ENCODE results near the gene RPTOR.
"Not testable (repeated sequence)": the region's sequence is repeated elsewhere in the genome, so short reads cannot be mapped to it uniquely, and the experiment has no call there.

RPTOR gene

DNA sequence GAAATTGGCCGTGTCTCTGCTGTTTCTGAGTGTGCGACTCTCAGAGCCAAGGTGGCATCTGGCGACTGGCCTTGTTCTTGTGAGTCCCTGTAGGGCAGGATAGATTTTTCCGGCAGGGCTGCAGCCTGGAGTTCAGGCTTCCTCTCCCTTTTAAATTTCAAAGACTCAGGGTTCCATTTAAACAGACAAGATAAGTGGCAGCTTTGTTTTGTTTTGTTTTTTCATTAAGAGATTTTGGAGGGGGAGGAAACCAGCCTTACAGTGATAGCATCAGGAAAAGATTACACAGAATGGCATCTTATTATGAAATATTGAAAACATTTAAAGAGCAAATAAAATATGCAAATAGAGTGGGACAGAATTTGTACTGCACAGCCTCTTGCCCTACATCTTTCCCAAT lies 151.3 kb downstream of the RPTOR start:
- Histone ChIP-seq H3K36me3 (ENCODE audit: control insufficient read depth, insufficient read depth, low read length) (no peaks in the 10 kb centered on the region), H3K27me3 (ENCODE audit: control insufficient read depth, insufficient read depth, low read length) (no peaks in the 10 kb centered on the region), H3K9ac (ENCODE audit: low read length) (no peak overlapping the region), H3K27ac (ENCODE audit: low read depth, low read length) (no peak overlapping the region), H3K4me3 (ENCODE audit: low read length) (no peak overlapping the region), H3K4me1 (ENCODE audit: control insufficient read depth, insufficient read depth, low read length) (no peaks in the 10 kb centered on the region)

DNA sequence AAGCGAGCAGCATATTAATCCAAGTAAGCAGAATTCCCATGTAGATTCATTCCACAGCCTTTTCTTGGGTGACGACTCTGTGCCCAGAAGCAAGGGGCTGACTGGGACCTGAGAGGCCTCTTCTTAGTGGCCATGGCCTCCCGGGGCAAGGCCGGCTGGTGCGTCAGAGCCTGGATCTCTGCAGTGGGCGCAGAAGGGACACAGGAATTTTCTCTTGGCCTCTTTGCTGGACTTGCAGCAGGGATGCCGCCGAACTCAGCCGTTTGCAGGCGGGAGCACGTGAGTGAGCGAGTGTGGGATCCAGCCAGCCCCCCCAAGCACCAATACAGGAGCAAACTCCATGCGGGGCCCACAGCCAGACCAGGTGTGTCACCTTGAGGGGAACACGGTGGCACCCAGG lies 151.8 kb downstream of the RPTOR start:
- H3K4me1 ChIP-seq (ENCODE audit: control insufficient read depth, insufficient read depth, low read length) = no peaks in the 10 kb centered on the region

DNA sequence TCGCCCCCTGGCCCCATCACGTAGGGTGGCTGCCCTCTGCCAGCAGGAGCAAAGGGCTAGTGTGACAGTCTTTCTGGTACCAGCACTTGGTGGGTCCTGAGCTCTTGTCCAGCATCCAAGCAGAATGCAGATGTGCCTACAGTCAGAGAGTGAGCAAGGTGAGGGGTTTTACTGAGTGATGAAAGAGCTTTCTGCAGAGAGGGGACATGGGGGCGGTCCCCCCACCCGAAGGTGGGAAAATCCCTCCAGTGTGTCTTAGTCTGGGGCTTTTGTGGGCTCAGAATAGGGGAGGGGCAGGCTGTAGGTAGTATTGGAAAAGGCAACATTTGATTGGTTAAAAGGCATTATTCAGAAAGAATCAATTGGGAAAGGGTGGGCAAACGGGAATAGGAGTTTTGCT lies 152.3 kb downstream of the RPTOR start:
- no peaks in the 10 kb centered on the region for H3K36me3 ChIP-seq (ENCODE audit: control insufficient read depth, insufficient read depth, low read length)
- no peaks in the 10 kb centered on the region for H3K4me1 ChIP-seq (ENCODE audit: control insufficient read depth, insufficient read depth, low read length)
- no peak overlapping the region for H3K4me3 ChIP-seq (ENCODE audit: low read length)
- H3K27ac ChIP-seq (ENCODE audit: low read depth, low read length) = no peak overlapping the region
- no peaks in the 10 kb centered on the region for H3K27me3 ChIP-seq (ENCODE audit: control insufficient read depth, insufficient read depth, low read length)
- H3K9ac ChIP-seq (ENCODE audit: low read length) = no peak overlapping the region

More for the DNA sequence above, 151.8 kb downstream of the RPTOR start:
- no peak overlapping the region for H3K27ac ChIP-seq (ENCODE audit: low read depth, low read length)
- no peaks in the 10 kb centered on the region for H3K36me3 ChIP-seq (ENCODE audit: control insufficient read depth, insufficient read depth, low read length)
- no peak overlapping the region for H3K9ac ChIP-seq (ENCODE audit: low read length)
- H3K4me3 ChIP-seq (ENCODE audit: low read length) = no peak overlapping the region
- no peaks in the 10 kb centered on the region for H3K27me3 ChIP-seq (ENCODE audit: control insufficient read depth, insufficient read depth, low read length)

DNA sequence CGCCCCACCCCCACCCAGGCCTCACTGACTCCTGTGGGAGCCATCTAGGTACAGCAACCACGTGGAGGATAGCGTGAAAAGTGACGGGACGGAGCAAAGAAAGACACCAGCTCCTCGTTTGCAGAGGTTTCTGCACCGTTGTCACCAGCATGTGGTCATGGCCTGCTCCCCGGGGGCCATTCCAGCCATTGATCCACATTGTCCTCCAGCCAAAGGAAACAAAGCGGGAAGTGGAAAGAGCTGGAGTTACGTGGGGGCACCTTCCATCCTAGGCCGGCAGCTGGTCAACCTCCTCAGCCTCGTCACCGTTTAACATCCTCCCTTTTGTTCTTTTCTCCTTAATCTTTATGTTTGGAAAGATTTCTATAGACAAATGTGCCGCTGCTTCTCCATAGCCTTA lies 153.7 kb downstream of the RPTOR start:
- Histone ChIP-seq H3K9ac (ENCODE audit: low read length) (no peak overlapping the region), H3K4me3 (ENCODE audit: low read length) (no peak overlapping the region), H3K36me3 (ENCODE audit: control insufficient read depth, insufficient read depth, low read length) (no peaks in the 10 kb centered on the region), H3K4me1 (ENCODE audit: control insufficient read depth, insufficient read depth, low read length) (no peaks in the 10 kb centered on the region), H3K27me3 (ENCODE audit: control insufficient read depth, insufficient read depth, low read length) (no peaks in the 10 kb centered on the region), H3K27ac (ENCODE audit: low read depth, low read length) (no peak overlapping the region)

DNA sequence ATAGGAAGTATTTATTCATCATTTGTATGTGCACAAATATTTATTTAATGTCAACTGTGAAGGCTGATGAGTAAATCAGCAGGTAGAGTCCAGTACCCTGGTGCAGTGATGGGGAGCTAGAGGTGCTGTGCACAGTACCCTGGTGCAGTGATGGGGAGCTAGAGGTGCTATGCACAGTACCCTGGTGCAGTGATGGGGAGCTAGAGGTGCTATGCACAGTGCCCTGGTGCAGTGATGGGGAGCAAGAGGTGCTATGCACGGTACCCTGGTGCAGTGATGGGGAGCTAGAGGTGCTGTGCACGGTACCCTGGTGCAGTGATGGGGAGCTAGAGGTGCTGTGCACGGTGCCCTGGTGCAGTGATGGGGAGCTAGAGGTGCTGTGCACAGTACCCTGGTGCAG lies 154.6 kb downstream of the RPTOR start:
- not testable (repeated sequence) for H3K36me3 ChIP-seq (ENCODE audit: control insufficient read depth, insufficient read depth, low read length); H3K27me3 ChIP-seq (ENCODE audit: control insufficient read depth, insufficient read depth, low read length); H3K27ac ChIP-seq (ENCODE audit: low read depth, low read length); H3K9ac ChIP-seq (ENCODE audit: low read length); H3K4me3 ChIP-seq (ENCODE audit: low read length); H3K4me1 ChIP-seq (ENCODE audit: control insufficient read depth, insufficient read depth, low read length)

DNA sequence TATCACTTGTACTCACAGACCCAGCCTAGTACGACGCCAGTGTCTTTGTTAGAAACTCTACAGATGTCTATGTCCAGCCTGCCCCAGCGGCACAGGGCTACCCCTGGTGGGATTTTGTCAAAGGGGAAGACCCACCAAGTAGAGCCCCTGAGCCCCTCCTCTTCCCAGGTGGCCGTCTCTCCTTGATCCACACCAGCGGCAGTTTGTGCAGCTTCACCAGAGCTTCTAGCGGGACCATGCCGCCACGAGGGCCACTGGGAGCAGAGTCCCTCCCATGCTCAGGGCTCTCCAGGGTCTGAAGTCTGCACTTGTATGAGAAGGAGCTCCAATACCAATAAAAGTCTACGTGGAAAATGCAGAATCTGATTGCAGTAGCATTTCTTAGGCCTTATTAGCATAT lies 157.1 kb downstream of the RPTOR start:
- Histone ChIP-seq H3K4me1 (ENCODE audit: control insufficient read depth, insufficient read depth, low read length) (no peaks in the 10 kb centered on the region), H3K27ac (ENCODE audit: low read depth, low read length) (no peak overlapping the region), H3K9ac (ENCODE audit: low read length) (no peak overlapping the region), H3K36me3 (ENCODE audit: control insufficient read depth, insufficient read depth, low read length) (no peaks in the 10 kb centered on the region), H3K4me3 (ENCODE audit: low read length) (no peak overlapping the region), H3K27me3 (ENCODE audit: control insufficient read depth, insufficient read depth, low read length) (no peaks in the 10 kb centered on the region)

DNA sequence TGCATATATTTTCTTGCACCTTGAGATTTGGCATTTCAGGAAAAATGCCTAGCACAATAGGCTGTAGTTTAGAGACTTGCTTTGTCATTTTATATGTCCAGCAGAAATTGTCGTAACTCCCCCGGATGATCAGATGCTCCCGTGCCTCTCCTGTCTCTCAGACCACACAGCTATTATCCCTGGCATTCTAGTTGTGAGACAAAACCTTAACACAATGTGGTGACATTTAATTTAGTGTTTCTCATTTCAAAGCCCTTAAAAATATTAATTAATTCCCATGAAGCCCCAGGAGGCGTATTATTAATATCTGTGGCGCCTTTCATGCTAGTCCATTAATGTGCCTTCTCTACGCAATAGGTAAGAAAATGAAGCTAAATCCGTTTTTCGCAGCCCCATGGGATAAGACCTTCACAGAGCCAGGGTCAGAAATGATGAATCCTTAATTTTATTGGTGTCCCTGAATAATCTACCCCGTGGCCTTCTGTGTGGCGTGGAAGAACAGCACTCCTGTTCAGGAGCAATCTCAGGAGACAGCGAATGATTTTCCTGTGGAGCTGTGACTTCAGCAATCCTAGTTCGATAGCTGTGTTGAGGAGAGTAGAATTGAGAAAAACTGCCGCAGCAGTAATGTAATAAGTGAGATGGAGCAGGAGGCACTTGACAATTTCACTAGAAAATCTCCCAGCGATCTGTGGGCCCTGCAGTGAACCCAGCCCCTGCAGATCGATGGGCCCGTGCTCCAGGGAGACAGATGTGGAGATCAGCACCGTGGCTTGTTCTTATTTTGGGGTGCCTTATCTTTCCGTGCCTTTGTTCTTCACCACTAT lies 157.9 kb downstream of the RPTOR start:
- H3K27ac ChIP-seq (ENCODE audit: low read depth, low read length) = no peak overlapping the region

DNA sequence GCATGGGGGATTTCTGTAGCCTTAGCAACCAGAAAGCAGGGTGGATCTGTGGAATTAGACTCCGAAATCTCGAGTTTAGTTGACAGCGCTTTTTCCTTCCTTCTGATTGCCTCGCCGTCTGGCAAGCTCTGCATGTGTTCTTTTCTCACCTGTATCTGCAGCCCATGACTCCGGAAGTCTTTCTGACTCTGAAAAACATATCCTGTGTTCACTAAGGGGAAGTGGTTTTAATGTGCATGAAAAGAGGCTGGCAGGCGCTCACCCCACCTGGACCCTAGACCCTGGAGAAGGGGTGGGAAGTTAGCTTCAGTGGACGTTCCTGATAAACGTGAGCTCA lies 158.5 kb downstream of the RPTOR start:
- no peaks in the 10 kb centered on the region for H3K4me1 ChIP-seq (ENCODE audit: control insufficient read depth, insufficient read depth, low read length)
- H3K4me3 ChIP-seq (ENCODE audit: low read length) = no peak overlapping the region
- no peaks in the 10 kb centered on the region for H3K36me3 ChIP-seq (ENCODE audit: control insufficient read depth, insufficient read depth, low read length)
- H3K27me3 ChIP-seq (ENCODE audit: control insufficient read depth, insufficient read depth, low read length) = no peaks in the 10 kb centered on the region
- H3K27ac ChIP-seq (ENCODE audit: low read depth, low read length) = no peak overlapping the region
- H3K9ac ChIP-seq (ENCODE audit: low read length) = no peak overlapping the region

More for the DNA sequence above, 157.9 kb downstream of the RPTOR start:
- Histone ChIP-seq H3K36me3 (ENCODE audit: control insufficient read depth, insufficient read depth, low read length) (no peaks in the 10 kb centered on the region), H3K27me3 (ENCODE audit: control insufficient read depth, insufficient read depth, low read length) (no peaks in the 10 kb centered on the region), H3K4me3 (ENCODE audit: low read length) (no peak overlapping the region), H3K9ac (ENCODE audit: low read length) (no peak overlapping the region), H3K4me1 (ENCODE audit: control insufficient read depth, insufficient read depth, low read length) (no peaks in the 10 kb centered on the region)

DNA sequence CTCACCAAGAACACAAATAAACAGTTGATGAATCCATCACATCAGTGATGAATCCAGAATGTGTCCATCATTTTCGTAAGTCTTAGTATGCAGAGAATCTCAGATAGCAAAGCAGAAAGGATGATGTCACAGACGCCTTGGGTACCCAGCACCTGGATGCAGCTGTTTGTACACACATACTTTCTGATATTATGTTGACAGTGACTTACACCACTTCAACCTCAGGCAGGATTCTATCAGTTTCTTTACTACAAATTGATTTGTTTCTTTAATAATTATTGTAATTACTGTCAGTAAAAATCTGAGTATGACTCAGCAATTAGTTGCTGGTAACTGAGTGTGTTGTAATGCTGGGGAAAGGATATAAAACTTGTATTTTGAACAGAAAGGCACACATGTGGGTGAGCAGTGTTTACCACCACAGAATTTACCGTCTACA lies 159.8 kb downstream of the RPTOR start:
- Histone ChIP-seq H3K9ac (ENCODE audit: low read length) (no peak overlapping the region), H3K4me1 (ENCODE audit: control insufficient read depth, insufficient read depth, low read length) (no peaks in the 10 kb centered on the region), H3K27ac (ENCODE audit: low read depth, low read length) (no peak overlapping the region), H3K27me3 (ENCODE audit: control insufficient read depth, insufficient read depth, low read length) (no peaks in the 10 kb centered on the region), H3K4me3 (ENCODE audit: low read length) (no peak overlapping the region), H3K36me3 (ENCODE audit: control insufficient read depth, insufficient read depth, low read length) (no peaks in the 10 kb centered on the region)

DNA sequence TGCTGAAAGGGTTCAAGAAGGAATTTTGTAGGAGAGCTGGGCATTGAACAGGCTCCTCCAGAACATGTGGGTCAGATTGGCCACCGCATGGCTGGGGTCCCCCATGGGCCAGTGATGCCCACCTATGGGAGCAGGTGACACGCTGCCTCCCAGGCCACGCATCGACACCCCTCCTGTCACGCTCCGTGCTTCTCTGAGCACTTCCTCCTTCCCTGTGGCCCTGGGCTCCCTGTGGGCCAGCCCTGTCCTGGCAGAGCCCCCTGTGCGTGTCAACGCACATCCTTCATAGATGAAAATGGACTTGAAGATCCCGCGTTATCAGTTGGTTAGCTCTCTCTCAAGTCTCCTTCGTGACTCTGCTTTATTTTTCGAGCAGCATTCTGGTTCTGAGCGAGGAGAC lies 160.3 kb downstream of the RPTOR start:
- Histone ChIP-seq H3K4me1 (ENCODE audit: control insufficient read depth, insufficient read depth, low read length) (no peaks in the 10 kb centered on the region), H3K27ac (ENCODE audit: low read depth, low read length) (no peak overlapping the region), H3K9ac (ENCODE audit: low read length) (no peak overlapping the region), H3K4me3 (ENCODE audit: low read length) (no peak overlapping the region), H3K27me3 (ENCODE audit: control insufficient read depth, insufficient read depth, low read length) (no peaks in the 10 kb centered on the region), H3K36me3 (ENCODE audit: control insufficient read depth, insufficient read depth, low read length) (no peaks in the 10 kb centered on the region)

DNA sequence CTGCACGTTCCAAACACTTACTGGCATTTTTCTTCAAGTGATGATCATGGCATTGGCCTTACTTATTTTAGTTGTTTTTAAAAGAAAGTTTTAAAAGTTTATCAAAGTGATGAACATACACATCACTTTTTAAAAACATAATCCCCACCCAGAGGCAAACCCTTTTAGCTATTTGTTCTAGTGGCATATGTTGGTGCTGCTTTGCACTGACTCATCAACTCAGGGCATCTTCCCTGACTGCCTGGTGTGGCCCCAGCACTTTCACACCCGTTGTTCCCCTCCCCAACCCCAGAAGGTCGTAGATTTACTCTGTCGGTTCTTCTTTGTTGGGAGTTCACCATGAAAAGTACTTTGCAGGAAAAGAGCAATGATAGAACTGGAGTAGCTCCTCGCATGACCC lies 161.3 kb downstream of the RPTOR start:
- no peaks in the 10 kb centered on the region for H3K4me1 ChIP-seq (ENCODE audit: control insufficient read depth, insufficient read depth, low read length)
- H3K27ac ChIP-seq (ENCODE audit: low read depth, low read length) = no peak overlapping the region
- no peak overlapping the region for H3K4me3 ChIP-seq (ENCODE audit: low read length)
- no peak overlapping the region for H3K9ac ChIP-seq (ENCODE audit: low read length)
- no peaks in the 10 kb centered on the region for H3K36me3 ChIP-seq (ENCODE audit: control insufficient read depth, insufficient read depth, low read length)
- H3K27me3 ChIP-seq (ENCODE audit: control insufficient read depth, insufficient read depth, low read length) = no peaks in the 10 kb centered on the region

DNA sequence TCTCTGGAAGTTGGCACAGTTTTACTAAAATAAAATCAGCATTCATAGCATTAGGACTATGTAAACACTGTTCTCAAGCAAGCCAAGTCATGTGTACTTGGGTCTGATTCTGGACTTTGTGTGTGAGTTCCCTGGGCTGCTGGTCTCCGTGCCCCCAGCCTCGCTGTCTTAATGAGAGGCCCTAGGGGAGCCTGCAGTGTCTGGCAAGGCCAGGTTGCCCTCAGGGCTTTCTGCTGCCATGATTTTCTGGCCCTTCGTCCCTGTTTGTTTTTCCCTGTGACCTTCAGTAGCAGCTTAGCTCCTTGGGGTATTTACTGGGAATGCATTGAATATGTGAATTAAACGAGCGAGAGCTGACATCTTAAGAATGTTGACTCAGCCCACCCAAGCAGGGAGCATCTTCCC lies 161.8 kb downstream of the RPTOR start:
- Histone ChIP-seq H3K27ac (ENCODE audit: low read depth, low read length) (no peak overlapping the region), H3K4me1 (ENCODE audit: control insufficient read depth, insufficient read depth, low read length) (no peaks in the 10 kb centered on the region), H3K36me3 (ENCODE audit: control insufficient read depth, insufficient read depth, low read length) (no peaks in the 10 kb centered on the region), H3K4me3 (ENCODE audit: low read length) (no peak overlapping the region), H3K27me3 (ENCODE audit: control insufficient read depth, insufficient read depth, low read length) (no peaks in the 10 kb centered on the region), H3K9ac (ENCODE audit: low read length) (no peak overlapping the region)

DNA sequence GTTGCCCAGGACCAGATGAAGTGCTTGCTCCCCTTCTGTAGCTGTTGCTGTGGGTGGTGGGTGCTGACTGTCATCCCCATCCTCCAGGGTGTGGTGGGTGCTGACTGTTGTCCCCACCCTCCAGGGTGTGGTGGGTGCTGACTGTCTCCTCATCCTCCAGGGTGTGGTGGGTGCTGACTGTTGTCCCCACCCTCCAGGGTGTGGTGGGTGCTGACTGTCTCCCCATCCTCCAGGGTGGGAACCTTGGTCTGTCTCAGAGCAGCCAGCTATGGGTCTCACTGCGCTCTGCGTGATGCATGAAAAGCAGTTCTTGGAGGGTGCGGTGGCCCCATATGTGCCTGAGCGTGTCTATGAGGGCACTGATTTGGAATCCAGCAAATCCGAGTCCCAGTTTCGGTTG lies 163.8 kb downstream of the RPTOR start:
- H3K4me1 ChIP-seq (ENCODE audit: control insufficient read depth, insufficient read depth, low read length) = no peaks in the 10 kb centered on the region

More for the DNA sequence above, 163.8 kb downstream of the RPTOR start:
- no peaks in the 10 kb centered on the region for H3K27me3 ChIP-seq (ENCODE audit: control insufficient read depth, insufficient read depth, low read length)
- no peak overlapping the region for H3K9ac ChIP-seq (ENCODE audit: low read length)
- no peak overlapping the region for H3K27ac ChIP-seq (ENCODE audit: low read depth, low read length)
- H3K4me3 ChIP-seq (ENCODE audit: low read length) = no peak overlapping the region
- H3K36me3 ChIP-seq (ENCODE audit: control insufficient read depth, insufficient read depth, low read length) = no peaks in the 10 kb centered on the region

All from rectal smooth muscle tissue (tissue), 1 donor.